Breast epithelium (tissue), 4 donors: ENCODE data around the gene TMEM74B. TPM values are rescaled to one million over a fixed set of nuclear protein-coding genes. Genes with fewer than 3 reads are reported as not detected.

Source experiments
- DNase-seq, 2 donors: peaks; one replicate each; pipeline ENCODE4 v3.0.0-alpha.2; 2019; ENCODE audit warnings: low spot score in 2 of 2
- H3K27ac ChIP-seq, 2 donors: fragments of 200-600 bp; sonication (generic) in 1 of 2; one replicate each; pipeline ENCODE4 v1.5.1; 2016 to 2019; ENCODE audit warnings: mild to moderate bottlenecking in 1 of 2
- H3K27me3 ChIP-seq, 2 donors: fragments of 200-600 bp; sonication (generic) in 1 of 2; one replicate each; pipeline versions ENCODE4 v1.5.1 to v1.6.0; 2017 to 2019; ENCODE audit warnings: control low read depth in 1 of 2, mild to moderate bottlenecking in 1 of 2
- H3K36me3 ChIP-seq: fragments of 200-600 bp; one replicate; pipeline ENCODE4 v1.5.1; 2019
- H3K4me1 ChIP-seq, 2 donors: fragments of 200-600 bp; sonication (generic); one replicate each; pipeline ENCODE4 v1.5.1; 2016 to 2019; ENCODE audit warnings: control low read depth in 1 of 2
- H3K4me3 ChIP-seq, 3 donors: fragments of 200-600 bp; sonication (generic); 1 replicate in 2 of 3; 2 replicates in 1 of 3; pipeline ENCODE4 v1.5.1; 2016 to 2019; ENCODE audit warnings: mild to moderate bottlenecking in 3 of 3, moderate library complexity in 2 of 3
- H3K9me3 ChIP-seq, 2 donors: fragments of 200-600 bp; sonication (generic) in 1 of 2; one replicate each; pipeline ENCODE4 v1.5.1; 2016 to 2019; ENCODE audit warnings: control low read depth in 1 of 2
- POLR2A ChIP-seq: fragments of 450-650 bp; IDR thresholded peaks from one replicate; pipeline ENCODE4 v1.6.1; 2016; ENCODE audit warnings: antibody characterized with exemption, mild to moderate bottlenecking, moderate library complexity
- POLR2AphosphoS5 ChIP-seq, 3 donors: sonication (generic); formaldehyde crosslinking; IDR thresholded peaks; one replicate each; pipeline ENCODE4 v1.6.1; 2017; ENCODE audit warnings: antibody characterized with exemption in 3 of 3
- intact Hi-C: fragments of 100-400 bp; cut with DNase I; formaldehyde crosslinking; loops from one replicate; pipeline ENCODE4 v1.15.1; 2023; ENCODE audit warnings: low total_unique reads
- total RNA-seq, 3 donors: library from RNA; depleted of rRNA; stranded (reverse); fragments of >200 nt; gene quantifications; one replicate each; pipeline ENCODE4 v1.1.0, GENCODE V29; 2016
- TF ChIP-seq, protein P1 (sequence below), 3 donors: fragments of 450-650 bp; IDR thresholded peaks; one replicate each; pipeline ENCODE4 v1.5.1; 2016 to 2017; ENCODE audit warnings: antibody characterized with exemption in 3 of 3, mild to moderate bottlenecking in 3 of 3, moderate library complexity in 3 of 3

TMEM74B gene
- total RNA-seq, 3 donors from 2014 or later, result 0.73 to 4.3 (median 1.1) TPM

DNA sequence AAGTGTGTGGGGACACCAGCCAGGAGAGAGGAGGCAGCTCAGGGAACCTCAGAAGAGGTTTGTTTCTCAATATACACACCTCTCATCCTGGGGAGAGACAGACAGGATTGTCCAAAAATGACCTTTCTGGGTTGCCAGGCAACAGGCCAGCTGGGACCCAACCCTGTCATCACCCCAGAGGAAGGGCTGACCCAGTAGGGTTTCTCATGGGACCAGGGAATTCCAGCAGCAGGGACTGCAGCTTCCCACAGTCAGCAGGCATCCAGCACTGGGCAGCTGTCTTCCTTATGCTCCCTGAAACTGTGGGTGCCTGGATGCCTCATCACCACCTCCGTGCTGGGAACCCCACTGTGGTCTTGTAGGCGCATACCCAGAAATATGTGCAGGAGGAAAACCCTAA, 19.8 kb upstream of the TMEM74B start:
- H3K9me3 ChIP-seq, result no peaks in the 10 kb centered on the region
- intact Hi-C loops, result no loop called here
- H3K4me1 ChIP-seq, result no peaks in the 10 kb centered on the region
- no peak for DNase-seq
- H3K27ac ChIP-seq, result peak overlapping the region in 1 of 2 donors; percentile 38
- TF ChIP-seq POLR2AphosphoS5 (IDR thresholded peaks at IDR 0.05), result no peak
- TF ChIP-seq POLR2A, result no peak
- TF ChIP-seq, protein P1, sequence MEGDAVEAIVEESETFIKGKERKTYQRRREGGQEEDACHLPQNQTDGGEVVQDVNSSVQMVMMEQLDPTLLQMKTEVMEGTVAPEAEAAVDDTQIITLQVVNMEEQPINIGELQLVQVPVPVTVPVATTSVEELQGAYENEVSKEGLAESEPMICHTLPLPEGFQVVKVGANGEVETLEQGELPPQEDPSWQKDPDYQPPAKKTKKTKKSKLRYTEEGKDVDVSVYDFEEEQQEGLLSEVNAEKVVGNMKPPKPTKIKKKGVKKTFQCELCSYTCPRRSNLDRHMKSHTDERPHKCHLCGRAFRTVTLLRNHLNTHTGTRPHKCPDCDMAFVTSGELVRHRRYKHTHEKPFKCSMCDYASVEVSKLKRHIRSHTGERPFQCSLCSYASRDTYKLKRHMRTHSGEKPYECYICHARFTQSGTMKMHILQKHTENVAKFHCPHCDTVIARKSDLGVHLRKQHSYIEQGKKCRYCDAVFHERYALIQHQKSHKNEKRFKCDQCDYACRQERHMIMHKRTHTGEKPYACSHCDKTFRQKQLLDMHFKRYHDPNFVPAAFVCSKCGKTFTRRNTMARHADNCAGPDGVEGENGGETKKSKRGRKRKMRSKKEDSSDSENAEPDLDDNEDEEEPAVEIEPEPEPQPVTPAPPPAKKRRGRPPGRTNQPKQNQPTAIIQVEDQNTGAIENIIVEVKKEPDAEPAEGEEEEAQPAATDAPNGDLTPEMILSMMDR (IDR thresholded peaks at IDR 0.05), result no peak
- H3K4me3 ChIP-seq, result no peak overlapping the region
- no peaks in the 10 kb centered on the region for H3K36me3 ChIP-seq
- no peaks in the 10 kb centered on the region for H3K27me3 ChIP-seq

GRCh38 chr20:1204113-1204512, 19.3 kb upstream of the TMEM74B start:
- intact Hi-C loops, result no loop called here
- Histone ChIP-seq H3K9me3 (no peaks in the 10 kb centered on the region), H3K27ac (peak overlapping the region in 1 of 2 donors; percentile 38), H3K4me3 (no peak overlapping the region), H3K27me3 (no peaks in the 10 kb centered on the region), H3K36me3 (no peaks in the 10 kb centered on the region), H3K4me1 (no peaks in the 10 kb centered on the region)
- TF ChIP-seq POLR2A, result no peak
- DNase-seq, result no peak

DNA sequence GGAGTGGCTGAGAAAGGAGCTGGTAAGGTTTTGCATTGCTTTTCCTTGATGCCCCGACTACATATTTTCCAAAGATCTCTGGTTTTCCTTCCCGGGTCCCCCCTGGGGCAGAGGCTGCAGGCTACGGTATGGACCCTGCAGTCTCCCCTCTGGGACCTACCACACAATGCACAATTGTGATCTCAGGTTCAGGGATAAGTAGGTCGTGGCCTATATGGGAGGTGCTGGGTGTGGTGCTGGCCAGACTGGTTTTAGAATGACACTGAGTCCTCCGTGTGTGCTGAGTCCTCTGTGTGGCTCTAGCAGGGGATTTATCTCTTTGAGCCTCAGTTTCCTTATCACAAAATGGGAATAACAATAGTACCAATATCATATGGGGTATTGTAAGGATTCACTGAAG, 18.8 kb upstream of the TMEM74B start:
- no peak for DNase-seq
- no peaks in the 10 kb centered on the region for H3K4me1 ChIP-seq
- intact Hi-C loops, result no loop called here
- H3K27me3 ChIP-seq, result no peaks in the 10 kb centered on the region
- no peak overlapping the region for H3K27ac ChIP-seq
- TF ChIP-seq POLR2A, result no peak
- TF ChIP-seq, protein P1 (IDR thresholded peaks at IDR 0.05), result no peak
- TF ChIP-seq POLR2AphosphoS5 (IDR thresholded peaks at IDR 0.05), result no peak
- no peaks in the 10 kb centered on the region for H3K9me3 ChIP-seq
- no peaks in the 10 kb centered on the region for H3K36me3 ChIP-seq
- no peak overlapping the region for H3K4me3 ChIP-seq

GRCh38 chr20:1202762-1203504, 18.2 kb upstream of the TMEM74B start, which contains the start of gene C20orf202:
TSS of gene C20orf202 (plus strand) at chr20:1203454. CDS start at chr20:1203586, 132 bp downstream.
- no peaks in the 10 kb centered on the region for H3K4me1 ChIP-seq
- intact Hi-C loops, result no loop called here
- no peak for TF ChIP-seq POLR2A
- no peak for TF ChIP-seq POLR2AphosphoS5 (IDR thresholded peaks at IDR 0.05)
- TF ChIP-seq, protein P1 (IDR thresholded peaks at IDR 0.05), result no peak
- no peaks in the 10 kb centered on the region for H3K36me3 ChIP-seq
- no peak for DNase-seq
- no peaks in the 10 kb centered on the region for H3K9me3 ChIP-seq
- H3K27me3 ChIP-seq, result no peaks in the 10 kb centered on the region
- peak within 1 kb of the TSS in 1 of 2 donors; percentile 38 for H3K27ac ChIP-seq
- no peak within 1 kb of the TSS for H3K4me3 ChIP-seq

GRCh38 chr20:1199964-1200363, 15.2 kb upstream of the TMEM74B start:
- no peaks in the 10 kb centered on the region for H3K27me3 ChIP-seq
- no peak overlapping the region for H3K4me3 ChIP-seq
- H3K4me1 ChIP-seq, result no peaks in the 10 kb centered on the region
- DNase-seq, result no peak
- no peaks in the 10 kb centered on the region for H3K9me3 ChIP-seq
- TF ChIP-seq, protein P1 (IDR thresholded peaks at IDR 0.05), result no peak
- no peak for TF ChIP-seq POLR2AphosphoS5 (IDR thresholded peaks at IDR 0.05)
- TF ChIP-seq POLR2A, result no peak
- no peaks in the 10 kb centered on the region for H3K36me3 ChIP-seq
- peak overlapping the region in 1 of 2 donors; percentile 1 for H3K27ac ChIP-seq
- intact Hi-C loops, result no loop called here
